SK-N-SH (cell line): Measurements from ENCODE around the gene CYBC1. TPM values are rescaled to one million over a fixed set of nuclear protein-coding genes. Genes with fewer than 3 reads are reported as not detected.

Source experiments
- CTCF ChIA-PET: fragments of 300-600, 350-600 bp; formaldehyde crosslinking; extraction: SDS; loops from one replicate; lab custom pipeline; 2021; lab: Yijun Ruan, JAX
- POLR2A ChIA-PET: fragments of 350-600 bp; sonication (Branson Sonifier 250); formaldehyde crosslinking; extraction: SDS; loops from one replicate; lab custom pipeline; 2020; ENCODE audit warnings: antibody characterized with exemption, inconsistent platforms; lab: Yijun Ruan, JAX
- DNase-seq: peaks from one replicate; pipeline ENCODE4 v3.0.0; 2012
- H2AFZ ChIP-seq: fragments of 200-600 bp; sonication (generic); 2 replicates; pipeline ENCODE4 v1.8.1; 2016; ENCODE audit warnings: antibody characterized with exemption, mild to moderate bottlenecking, low read depth
- H3F3A ChIP-seq: fragments of 200-600 bp; sonication (generic); replicated peaks from 2 replicates; pipeline ENCODE3; 2016; ENCODE audit warnings: antibody characterized with exemption, mild to moderate bottlenecking; ENCODE audit not compliant: insufficient read depth
- H3K27ac ChIP-seq, 2 experiments: fragments of 200-500 bp in 1 of 2; fragments of 200-600 bp in 1 of 2; sonication (Bioruptor generic) in 1 of 2; sonication (generic), shearing (Covaris generic) in 1 of 2; 2 replicates each; pipeline versions ENCODE4 v1.5.1 to v1.6.1; 2014 to 2016; ENCODE audit warnings: low read depth in 2 of 2, inconsistent platforms in 1 of 2, low read length in 1 of 2, mild to moderate bottlenecking in 1 of 2, mixed read lengths in 1 of 2
- H3K27me3 ChIP-seq: fragments of 200-600 bp; sonication (generic), shearing (Covaris generic); 2 replicates; pipeline ENCODE4 v1.6.1; 2016; ENCODE audit warnings: mixed run types; ENCODE audit not compliant: insufficient read depth
- H3K36me3 ChIP-seq, 2 experiments: fragments of 200-500 bp in 1 of 2; fragments of 200-600 bp in 1 of 2; sonication (Bioruptor generic) in 1 of 2; sonication (generic) in 1 of 2; replicated peaks in 1 of 2; 2 replicates each; pipeline versions ENCODE3 to v1.5.1; 2014 to 2016; ENCODE audit warnings: low read length in 1 of 2, mild to moderate bottlenecking in 1 of 2; ENCODE audit not compliant: insufficient read depth in 2 of 2, control insufficient read depth in 1 of 2
- H3K4me1 ChIP-seq, 2 experiments: fragments of 200-500 bp in 1 of 2; fragments of 200-600 bp in 1 of 2; sonication (Bioruptor generic) in 1 of 2; sonication (generic), shearing (Covaris generic) in 1 of 2; 2 replicates each; pipeline versions ENCODE4 v1.5.1 to v1.6.1; 2014 to 2016; ENCODE audit warnings: low read depth in 1 of 2, low read length in 1 of 2, mixed run types in 1 of 2; ENCODE audit not compliant: insufficient read depth in 2 of 2, control insufficient read depth in 1 of 2
- H3K4me2 ChIP-seq: fragments of 200-600 bp; sonication (generic), shearing (Covaris generic); 2 replicates; pipeline ENCODE4 v1.6.1; 2017; ENCODE audit warnings: mixed run types
- H3K4me3 ChIP-seq, 2 experiments: fragments of 200-500 bp in 1 of 2; fragments of 200-600 bp in 1 of 2; sonication (Bioruptor generic) in 1 of 2; sonication (generic), shearing (Covaris generic) in 1 of 2; 2 replicates each; pipeline versions ENCODE4 v1.5.1 to v1.8.1; 2014 to 2016; ENCODE audit warnings: low read depth in 2 of 2, inconsistent platforms in 1 of 2, low read length in 1 of 2, mild to moderate bottlenecking in 1 of 2, mixed read lengths in 1 of 2, moderate library complexity in 1 of 2
- H3K79me2 ChIP-seq: fragments of 200-600 bp; sonication (generic); 2 replicates; pipeline ENCODE4 v1.8.1; 2017; ENCODE audit warnings: mild to moderate bottlenecking; ENCODE audit not compliant: insufficient read depth
- H3K9ac ChIP-seq: fragments of 200-600 bp; sonication (generic); 2 replicates; pipeline ENCODE4 v1.6.1; 2017; ENCODE audit warnings: mixed run types
- H3K9me2 ChIP-seq: fragments of 200-600 bp; sonication (generic); 2 replicates; pipeline ENCODE4 v1.6.1; 2017; ENCODE audit warnings: mixed run types
- H3K9me3 ChIP-seq: fragments of 200-600 bp; sonication (generic); 2 replicates; pipeline ENCODE4 v1.6.1; 2017; ENCODE audit warnings: mixed run types, mild to moderate bottlenecking, moderate library complexity
- H4K20me1 ChIP-seq: fragments of 200-600 bp; sonication (generic); 2 replicates; pipeline ENCODE4 v1.6.1; 2017; ENCODE audit warnings: mild to moderate bottlenecking, mixed run types; ENCODE audit not compliant: insufficient read depth
- FOXJ3 ChIP-seq: sonication (generic); formaldehyde crosslinking; IDR thresholded peaks from 2 replicates; pipeline ENCODE4 v1.5.1; 2020; ENCODE audit warnings: mild to moderate bottlenecking, missing genetic modification reagents
- FOXM1 ChIP-seq: IDR thresholded peaks from 2 replicates; pipeline ENCODE4 v1.4.0; 2012; ENCODE audit warnings: low read depth, mild to moderate bottlenecking
- GABPA ChIP-seq: IDR thresholded peaks from 2 replicates; pipeline ENCODE4 v1.4.0; 2012; ENCODE audit warnings: low read depth, mild to moderate bottlenecking
- GATA2 ChIP-seq: sonication (generic); formaldehyde crosslinking; IDR thresholded peaks from 2 replicates; pipeline ENCODE4 v1.5.0; 2020; ENCODE audit warnings: mild to moderate bottlenecking, missing genetic modification reagents
- MAX ChIP-seq: IDR thresholded peaks from 2 replicates; pipeline ENCODE4 v1.4.0; 2012; ENCODE audit warnings: low read depth
- RCOR1 ChIP-seq: fragments of 150-350 bp; IDR thresholded peaks from 2 replicates; pipeline ENCODE4 v1.6.1; 2017; ENCODE audit warnings: antibody characterized with exemption, low read length
- REST ChIP-seq: IDR thresholded peaks from 2 replicates; pipeline ENCODE4 v1.6.1; 2012; ENCODE audit warnings: mild to moderate bottlenecking, low read depth, low read length, moderate library complexity
- RXRA ChIP-seq: IDR thresholded peaks from 2 replicates; pipeline ENCODE4 v1.4.0; 2012; ENCODE audit warnings: low read depth, mild to moderate bottlenecking, borderline replicate concordance
- TAF1 ChIP-seq: IDR thresholded peaks from 2 replicates; pipeline ENCODE4 v1.6.1; 2012; ENCODE audit warnings: low read depth, mild to moderate bottlenecking, low read length, moderate library complexity, borderline replicate concordance
- TEAD4 ChIP-seq: IDR thresholded peaks from 2 replicates; pipeline ENCODE4 v1.4.0; 2012; ENCODE audit warnings: mild to moderate bottlenecking, borderline replicate concordance; ENCODE audit not compliant: insufficient read depth
- USF1 ChIP-seq: IDR thresholded peaks from 2 replicates; pipeline ENCODE4 v1.4.0; 2012; ENCODE audit warnings: low read depth, borderline replicate concordance
- WGBS: methylation state at CpG from one replicate; pipeline ENCODE4 v1.1.6; 2017; ENCODE audit warnings: low lambda C conversion rate; 5-methylcytosine and 5-hydroxymethylcytosine counted together
- polyA plus RNA-seq, 3 experiments: library from polyadenylated mRNA; depleted of rRNA; stranded (reverse); fragments of >200 nt; gene quantifications; 2 replicates each; pipeline ENCODE4 v1.2.3, GENCODE V29; 2012
- TF ChIP-seq, protein P1 (sequence below): IDR thresholded peaks from 2 replicates; pipeline ENCODE4 v1.4.0; 2012; ENCODE audit warnings: low read depth, borderline replicate concordance

The CYBC1 gene
- polyA plus RNA-seq, 1 of the 3 experiments (the other 2 are of a cell fraction): 165 TPM

GRCh38 chr17:82483836-82484235 lies 33.3 kb upstream of the CYBC1 start (continued):
- TF ChIP-seq, protein P1, sequence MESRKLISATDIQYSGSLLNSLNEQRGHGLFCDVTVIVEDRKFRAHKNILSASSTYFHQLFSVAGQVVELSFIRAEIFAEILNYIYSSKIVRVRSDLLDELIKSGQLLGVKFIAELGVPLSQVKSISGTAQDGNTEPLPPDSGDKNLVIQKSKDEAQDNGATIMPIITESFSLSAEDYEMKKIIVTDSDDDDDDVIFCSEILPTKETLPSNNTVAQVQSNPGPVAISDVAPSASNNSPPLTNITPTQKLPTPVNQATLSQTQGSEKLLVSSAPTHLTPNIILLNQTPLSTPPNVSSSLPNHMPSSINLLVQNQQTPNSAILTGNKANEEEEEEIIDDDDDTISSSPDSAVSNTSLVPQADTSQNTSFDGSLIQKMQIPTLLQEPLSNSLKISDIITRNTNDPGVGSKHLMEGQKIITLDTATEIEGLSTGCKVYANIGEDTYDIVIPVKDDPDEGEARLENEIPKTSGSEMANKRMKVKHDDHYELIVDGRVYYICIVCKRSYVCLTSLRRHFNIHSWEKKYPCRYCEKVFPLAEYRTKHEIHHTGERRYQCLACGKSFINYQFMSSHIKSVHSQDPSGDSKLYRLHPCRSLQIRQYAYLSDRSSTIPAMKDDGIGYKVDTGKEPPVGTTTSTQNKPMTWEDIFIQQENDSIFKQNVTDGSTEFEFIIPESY: no peak
- TF ChIP-seq MAX (no peak), GABPA (no peak), TAF1 (no peak), FOXM1 (no peak), TEAD4 (no peak), FOXJ3 (CRISPR knock-in tag) (no peak), GATA2 (CRISPR knock-in tag) (no peak)

- Histone ChIP-seq H3K27me3 (no peaks in the 10 kb centered on the region), H3K4me2 (no peak overlapping the region), H3K4me3 (no peak overlapping the region), H3K9ac (no peak overlapping the region), H3K9me3 (no peaks in the 10 kb centered on the region), H3F3A (peaks cover 18% of the 10 kb centered on the region), H4K20me1 (no peaks in the 10 kb centered on the region), H3K36me3 (peaks cover 47 to 75% of the 10 kb centered on the region in 2 experiments), H3K9me2 (no peaks in the 10 kb centered on the region), H3K4me1 (no peaks in the 10 kb centered on the region), H3K27ac (no peak overlapping the region), H3K79me2 (no peaks in the 10 kb centered on the region), H2AFZ (no peak overlapping the region)
- CTCF ChIA-PET: no interaction called here
- TF ChIP-seq RCOR1: no peak
- no peak for TF ChIP-seq MAX
- TF ChIP-seq USF1: no peak
- DNase-seq: no peak
- POLR2A ChIA-PET: no interaction called here
- 98% methylated on average over 6 of the region's 6 CpGs for WGBS
Observed at GRCh38 chr17:82483204-82483660, 32.7 kb upstream of the CYBC1 start.

DNA sequence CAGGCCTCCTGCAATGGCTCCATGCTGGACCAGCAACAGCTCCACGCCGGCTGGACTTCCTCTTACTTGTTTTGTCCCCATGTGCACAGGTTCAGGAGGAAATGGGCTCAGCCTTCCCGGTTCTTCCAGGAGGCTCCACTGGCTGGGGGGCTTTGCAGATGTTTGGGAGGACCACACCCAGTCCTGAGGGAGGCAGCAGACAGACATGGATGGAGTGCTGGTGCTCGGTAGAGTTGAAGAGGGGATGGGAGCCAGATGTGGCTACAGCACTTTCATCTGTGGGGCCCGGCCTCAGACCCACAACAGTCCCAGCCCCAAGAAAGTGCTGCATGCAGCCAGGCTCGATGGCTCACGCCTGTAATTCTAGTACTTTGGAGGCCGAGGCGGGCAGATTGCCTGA lies 29.8 kb upstream of the CYBC1 start:
- CTCF ChIA-PET: interaction anchor here (0.9 to 5.6 kb wide), 7 partner anchors 11 to 74 kb away, joined by 3 to 35 read pairs (median 3); no protein-coding TSS in a partner anchor
- H3K79me2 ChIP-seq: no peaks in the 10 kb centered on the region

More for the DNA sequence above, 29.8 kb upstream of the CYBC1 start:
- Histone ChIP-seq H3K27ac (no peak overlapping the region), H3K4me2 (no peak overlapping the region), H3K9ac (no peak overlapping the region), H3K27me3 (no peaks in the 10 kb centered on the region), H3K4me3 (no peak overlapping the region), H4K20me1 (no peaks in the 10 kb centered on the region), H3K4me1 (no peaks in the 10 kb centered on the region), H3K9me2 (no peaks in the 10 kb centered on the region), H3K36me3 (peaks cover 44 to 62% of the 10 kb centered on the region in 2 experiments), H3K9me3 (no peaks in the 10 kb centered on the region), H2AFZ (no peak overlapping the region), H3F3A (peaks cover 10% of the 10 kb centered on the region)
- no peak for DNase-seq
- TF ChIP-seq REST (no peak), RXRA (no peak)
- TF ChIP-seq, protein P1: no peak
- WGBS: 100% methylated on average over 7 of the region's 9 CpGs
- POLR2A ChIA-PET: interaction anchor here (1.7 kb wide), 1 partner anchor 12 kb away, joined by 4 read pairs; no protein-coding TSS in a partner anchor
